HFFc6 (cell line): Measurements from ENCODE around the gene ZFYVE19. TPM values are rescaled to one million over a fixed set of nuclear protein-coding genes. Genes with fewer than 3 reads are reported as not detected.
A peak's percentile ranks its signal among the peaks of the same experiment; 100 is the strongest.

Source experiments
- DNase-seq: peaks from one replicate; pipeline ENCODE4 v3.0.0-alpha.2; 2018
- H3K27ac Mint-ChIP-seq: 2 replicates; pipeline ENCODE4 v1.8.0; 2020; ENCODE audit warnings: mild to moderate bottlenecking, mixed read lengths
- H3K27me3 Mint-ChIP-seq: 2 replicates; pipeline ENCODE4 v1.8.0; 2021; ENCODE audit warnings: mild to moderate bottlenecking, moderate library complexity, mixed read lengths; ENCODE audit not compliant: insufficient read depth
- H3K36me3 Mint-ChIP-seq: 2 replicates; pipeline ENCODE4 v1.8.0; 2021; ENCODE audit warnings: low read depth, mixed read lengths
- H3K4me1 Mint-ChIP-seq: 2 replicates; pipeline ENCODE4 v1.8.0; 2020; ENCODE audit warnings: low read depth, mixed read lengths
- H3K4me3 Mint-ChIP-seq: 2 replicates; pipeline ENCODE4 v1.8.0; 2020; ENCODE audit warnings: mild to moderate bottlenecking, moderate library complexity, mixed read lengths
- H3K9me3 Mint-ChIP-seq: 2 replicates; pipeline ENCODE4 v1.8.0; 2020; ENCODE audit warnings: mild to moderate bottlenecking, mixed read lengths
- CTCF ChIP-seq: fragments of 200-600 bp; sonication (generic); IDR thresholded peaks from 2 replicates; pipeline ENCODE4 v1.5.0; 2021; ENCODE audit warnings: antibody characterized with exemption, mild to moderate bottlenecking
- total RNA-seq, 6 experiments: library from RNA; stranded (reverse); fragmentation: NEBNext Ultra II Directional; extraction: Animal tissue kit (Norgen Biotek cat#: 25700); gene quantifications; 2 replicates in 1 of 6; 3 replicates in 5 of 6; pipeline ENCODE4 v1.2.3, GENCODE V29; 2021

Gene ZFYVE19
- total RNA-seq, 6 experiments from 2014 or later, result 10.7 to 13.5 (median 12.1) TPM

- H3K27me3 Mint-ChIP-seq, result peaks cover 3% of the 10 kb centered on the region
- no peak for DNase-seq
- no peaks in the 10 kb centered on the region for H3K9me3 Mint-ChIP-seq
- no peak for TF ChIP-seq CTCF
- H3K36me3 Mint-ChIP-seq, result no peaks in the 10 kb centered on the region
- peaks cover 43% of the 10 kb centered on the region for H3K4me1 Mint-ChIP-seq
- H3K4me3 Mint-ChIP-seq, result peak overlapping the region; percentile 85
- peak overlapping the region; percentile 52 for H3K27ac Mint-ChIP-seq
Measured at GRCh38 chr15:40764629-40765103, 42.2 kb upstream of the ZFYVE19 start.

GRCh38 chr15:40766194-40766815, 40.6 kb upstream of the ZFYVE19 start:
- peak; percentile 38 for DNase-seq
- Mint-ChIP-seq H3K4me3 (no peak overlapping the region), H3K27me3 (peaks cover 3% of the 10 kb centered on the region), H3K9me3 (no peaks in the 10 kb centered on the region), H3K36me3 (no peaks in the 10 kb centered on the region), H3K4me1 (peaks cover 49% of the 10 kb centered on the region), H3K27ac (peak overlapping the region; percentile 67)
- TF ChIP-seq CTCF, result no peak

GRCh38 chr15:40766906-40767837, 39.7 kb upstream of the ZFYVE19 start:
- Mint-ChIP-seq H3K4me3 (no peak overlapping the region), H3K36me3 (no peaks in the 10 kb centered on the region), H3K27ac (no peak overlapping the region; the same call in 1 of the 2 replicates), H3K4me1 (peaks cover 49% of the 10 kb centered on the region), H3K27me3 (peaks cover 2% of the 10 kb centered on the region), H3K9me3 (no peaks in the 10 kb centered on the region)
- TF ChIP-seq CTCF, result no peak
- no peak for DNase-seq

- Mint-ChIP-seq H3K9me3 (no peaks in the 10 kb centered on the region), H3K36me3 (no peaks in the 10 kb centered on the region), H3K27me3 (peaks cover 2% of the 10 kb centered on the region), H3K4me1 (peaks cover 48% of the 10 kb centered on the region), H3K4me3 (no peak overlapping the region), H3K27ac (no peak overlapping the region)
- DNase-seq, result no peak
- TF ChIP-seq CTCF, result no peak
Measured at GRCh38 chr15:40767838-40768500, 38.9 kb upstream of the ZFYVE19 start.

GRCh38 chr15:40768521-40769273, 38.2 kb upstream of the ZFYVE19 start:
- no peak for DNase-seq
- TF ChIP-seq CTCF, result no peak
- Mint-ChIP-seq H3K9me3 (no peaks in the 10 kb centered on the region), H3K4me3 (no peak overlapping the region), H3K36me3 (no peaks in the 10 kb centered on the region), H3K27me3 (peaks cover 2% of the 10 kb centered on the region), H3K27ac (no peak overlapping the region; the same call in 1 of the 2 replicates), H3K4me1 (peaks cover 41% of the 10 kb centered on the region)
